K562 (cell line): ENCODE results near the gene CLIP1. TPM values are rescaled to one million over a fixed set of nuclear protein-coding genes. Genes with fewer than 3 reads are reported as not detected.

ENCODE experiments used
- CAMTA2 ChIP-seq: fragments of 250-450 bp; sonication (Bioruptor Pico); conservative IDR thresholded peaks from 2 replicates; pipeline ENCODE4 v1.5.1; 2022
- EP400 ChIP-seq: fragments of 450-650 bp; IDR thresholded peaks from 2 replicates; pipeline ENCODE4 v1.6.1; 2017; ENCODE audit warnings: antibody characterized with exemption, mild to moderate bottlenecking, moderate library complexity
- HMGN3 ChIP-seq: IDR thresholded peaks from 2 replicates; pipeline ENCODE4 v1.6.1; 2011; ENCODE audit warnings: borderline replicate concordance, low read depth, mild to moderate bottlenecking, mixed read lengths, low read length; ENCODE audit not compliant: insufficient read length; ENCODE audit errors: extremely low read depth
- KAT7 ChIP-seq: sonication (generic); formaldehyde crosslinking; IDR thresholded peaks from 2 replicates; pipeline ENCODE4 v1.8.0; 2022; ENCODE audit warnings: missing genetic modification reagents, mild to moderate bottlenecking, borderline replicate concordance
- KLF1 ChIP-seq: fragments of 450-650 bp; IDR thresholded peaks from 2 replicates; pipeline ENCODE4 v1.6.1; 2016; ENCODE audit warnings: missing genetic modification characterization, missing compliant biosample characterization
- MCM2 ChIP-seq: fragments of 450-650 bp; IDR thresholded peaks from 2 replicates; pipeline ENCODE4 v1.6.1; 2017; ENCODE audit warnings: low read depth, mild to moderate bottlenecking
- MITF ChIP-seq: IDR thresholded peaks from 2 replicates; pipeline ENCODE4 v1.6.1; 2014; ENCODE audit warnings: antibody characterized with exemption
- NFXL1 ChIP-seq: fragments of 450-650 bp; formaldehyde crosslinking; IDR thresholded peaks from 2 replicates; pipeline ENCODE4 v1.4.0; 2021; ENCODE audit warnings: mild to moderate bottlenecking
- PBX2 ChIP-seq, 2 experiments: IDR thresholded peaks in 1 of 2; conservative IDR thresholded peaks in 1 of 2; 2 replicates each; pipeline ENCODE4 v1.6.1; 2016; ENCODE audit warnings: low read depth in 2 of 2, mild to moderate bottlenecking in 1 of 2, missing compliant biosample characterization in 1 of 2, missing genetic modification characterization in 1 of 2, moderate library complexity in 1 of 2
- TAF1 ChIP-seq: IDR thresholded peaks from 2 replicates; pipeline ENCODE4 v1.6.1; 2011; ENCODE audit warnings: mild to moderate bottlenecking, low read length, moderate library complexity; ENCODE audit not compliant: insufficient read depth, control insufficient read depth, severe bottlenecking; ENCODE audit errors: extremely low read depth
- TAL1 ChIP-seq: fragments of 450-650 bp; IDR thresholded peaks from 2 replicates; pipeline ENCODE4 v1.6.1; 2016; ENCODE audit warnings: mild to moderate bottlenecking
- TEAD1 ChIP-seq, 2 experiments: fragments of 450-650 bp in 1 of 2; sonication (generic) in 1 of 2; formaldehyde crosslinking; IDR thresholded peaks; 2 replicates each; pipeline versions ENCODE4 v1.4.0 to v1.8.0; 2020 to 2022; ENCODE audit warnings: mild to moderate bottlenecking in 2 of 2, missing genetic modification reagents in 1 of 2
- ZBTB17 ChIP-seq: fragments of 450-650 bp; formaldehyde crosslinking; IDR thresholded peaks from 2 replicates; pipeline ENCODE4 v1.4.0; 2020; ENCODE audit warnings: mild to moderate bottlenecking
- ZBTB43 ChIP-seq: sonication (generic); formaldehyde crosslinking; IDR thresholded peaks from 2 replicates; pipeline ENCODE4 v1.8.0; 2023; ENCODE audit warnings: mild to moderate bottlenecking, missing genetic modification reagents
- ZBTB5 ChIP-seq: fragments of 450-650 bp; IDR thresholded peaks from 2 replicates; pipeline ENCODE4 v1.6.1; 2017; ENCODE audit warnings: antibody characterized with exemption
- ZNF280A ChIP-seq: fragments of 450-650 bp; IDR thresholded peaks from 2 replicates; pipeline ENCODE4 v1.6.1; 2018; ENCODE audit warnings: mild to moderate bottlenecking, low read depth; ENCODE audit not compliant: partially characterized antibody
- ZNF395 ChIP-seq: fragments of 200-800 bp; sonication (Bioruptor generic); IDR thresholded peaks from 2 replicates; pipeline ENCODE4 v1.6.1; 2017; ENCODE audit warnings: missing genetic modification characterization, missing compliant biosample characterization
- polyA plus RNA-seq, 8 experiments: library from polyadenylated mRNA; depleted of rRNA in 4 of 8; stranded (reverse) in 5 of 8; unstranded in 3 of 8; fragments of >200 nt; fragmentation: Nextera tagmentation in 2 of 8; fragmentation: Illumina TruSeq in 1 of 8; extraction: Ambion mirVana in 2 of 8; extraction: Trizol in 1 of 8; gene quantifications; 2 replicates each; pipeline versions ENCODE4 v1.2.1 to v1.2.3, GENCODE V29; 2011 to 2014; ENCODE audit warnings: inconsistent platforms in 1 of 8, missing spikeins in 1 of 8
- total RNA-seq, 7 experiments: library from RNA; depleted of rRNA in 6 of 7; stranded (reverse); fragments of >200 nt in 6 of 7; fragmentation: Illumina TruSeq in 2 of 7; extraction: Trizol in 2 of 7; gene quantifications; 2 replicates each; pipeline versions ENCODE4 v1.2.1 to v1.2.3, GENCODE V29; 2011 to 2021; ENCODE audit warnings: low replicate concordance in 1 of 7

The CLIP1 gene
- total and polyA plus RNA-seq, 9 of the 15 experiments (the other 6 are each of a cell fraction or from before 2014, with no cell fraction given) = 5.8 to 33.9 (median 27.6) TPM

GRCh38 chr12:122406701-122407164 is 15.7 kb downstream of the CLIP1 start (continued):
- no peak; the same call in 1 of the 2 replicates for TF ChIP-seq ZNF395 (CRISPR knock-in tag)
- TF ChIP-seq PBX2 (CRISPR knock-in tag; IDR thresholded peaks at IDR 0.05; ENCODE audit: low read depth) = no peak
- TF ChIP-seq PBX2 (tag; conservative IDR thresholded peaks at IDR 0.05; ENCODE audit: low read depth) = no peak; the same call in 1 of the 2 replicates
- TF ChIP-seq ZBTB5 = no peak
- no peak for TF ChIP-seq HMGN3
- TF ChIP-seq ZNF280A = no peak
- no peak for TF ChIP-seq CAMTA2 (CRISPR knock-in tag)
- TF ChIP-seq KLF1 = no peak
- no peak for TF ChIP-seq NFXL1 (CRISPR knock-in tag)
- TF ChIP-seq ZBTB43 (CRISPR knock-in tag) = no peak
- peak; percentile 57; the same call in 1 of the 2 replicates for TF ChIP-seq ZBTB17
- peak in 1 of 2 experiments; percentile 29; a peak in 1 of 4 replicates for TF ChIP-seq TEAD1 (CRISPR knock-in tag; IDR thresholded peaks at IDR 0.05)
- no peak for TF ChIP-seq KAT7 (CRISPR knock-in tag)
- no peak for TF ChIP-seq MITF
- no peak for TF ChIP-seq TAL1
- peak; percentile 69 for TF ChIP-seq EP400
- TF ChIP-seq MCM2 = no peak
- no peak for TF ChIP-seq TAF1
